ENCODE results near the gene CNTFR. TPM values are rescaled to one million over a fixed set of nuclear protein-coding genes. Genes with fewer than 3 reads are reported as not detected.

Gene CNTFR
- total RNA-seq, 1 donor from 2014 or later, result 7.8 TPM

DNA sequence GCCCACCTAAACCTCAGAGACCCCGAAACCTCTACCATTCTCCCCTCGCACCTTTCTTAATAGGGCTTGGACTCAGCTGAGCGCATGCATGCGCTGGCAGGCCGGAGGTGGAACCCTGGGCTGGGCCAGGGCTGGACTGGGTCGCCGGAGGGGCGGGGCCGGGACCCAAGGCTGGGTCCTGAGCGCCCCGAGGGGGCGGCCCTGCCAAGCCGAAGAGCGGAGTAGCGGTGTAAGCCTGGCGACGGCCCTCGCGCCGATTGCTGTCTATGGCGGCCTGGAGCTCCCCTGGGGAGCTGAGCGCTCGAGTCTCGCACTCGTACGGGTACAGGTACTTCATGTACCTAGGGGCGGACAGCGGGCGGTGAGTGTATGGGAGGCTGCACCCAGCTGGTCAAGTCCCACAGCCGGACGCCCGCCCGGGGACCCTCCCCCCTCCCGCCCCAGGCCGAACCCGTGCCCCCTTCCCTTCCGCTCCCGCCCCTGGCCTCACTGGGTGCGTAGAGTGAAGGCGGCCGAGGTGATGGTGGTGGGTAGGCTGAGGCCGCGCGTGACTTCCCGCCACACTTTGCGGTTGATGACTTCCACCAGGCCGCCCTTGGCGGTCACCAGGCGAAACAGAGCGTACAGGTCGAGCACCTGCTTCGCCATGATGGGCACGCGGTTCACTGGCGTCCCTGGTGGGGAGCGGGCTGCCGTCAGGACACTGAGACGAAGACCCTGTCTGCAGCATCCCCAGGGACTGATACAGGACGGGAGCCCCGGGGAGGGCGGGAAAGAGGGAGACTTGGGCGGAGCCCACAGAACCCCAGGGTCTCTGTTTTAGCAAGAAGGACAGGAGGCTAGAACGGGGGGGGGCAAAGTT, 34.1 kb upstream of the CNTFR start:
- DNase-seq (no peak), ATAC-seq (ENCODE audit: poor library complexity) (no peak)
- intact Hi-C loops (cut with DNase I), result no loop called here

GRCh38 chr9:34620061-34620994, 30.8 kb upstream of the CNTFR start, which contains the start of gene DCTN3:
TSS of gene DCTN3 (minus strand) at chr9:34620495. CDS start at chr9:34620464, 31 bp downstream.
- DNase-seq (peak; percentile 96), ATAC-seq (ENCODE audit: poor library complexity) (peak; percentile 100)
- intact Hi-C loops (cut with DNase I), result no loop called here

DNA sequence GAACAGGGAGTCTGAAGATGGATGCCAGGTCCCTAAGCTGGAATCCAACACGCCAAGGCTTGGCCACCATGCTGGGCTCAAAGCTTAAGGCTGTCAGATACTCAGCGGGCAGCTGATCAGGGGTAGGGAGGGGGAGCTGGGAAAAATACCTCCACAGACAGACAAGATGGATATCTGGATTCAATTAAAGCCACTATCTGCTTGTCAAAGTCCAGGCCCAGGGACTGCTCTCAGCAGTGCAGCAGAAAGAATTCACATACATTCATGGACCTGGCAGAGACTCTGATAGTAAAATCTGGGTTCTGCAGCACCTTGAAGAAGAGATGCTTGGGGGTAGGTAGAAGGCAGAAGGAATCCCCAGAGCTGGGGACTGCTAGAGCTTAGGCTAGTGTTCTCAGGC, 25.6 kb upstream of the CNTFR start:
- ATAC-seq (ENCODE audit: poor library complexity), result no peak
- intact Hi-C loops (cut with DNase I), result loop anchor here (10.0 kb wide), 1 partner anchor 90 kb away; no protein-coding TSS in a partner anchor
- DNase-seq, result no peak

GRCh38 chr9:34612788-34613390, 23.4 kb upstream of the CNTFR start:
- ATAC-seq (ENCODE audit: poor library complexity), result peak; percentile 75
- peak; percentile 82 for DNase-seq
- intact Hi-C loops (cut with DNase I), result loop anchor here (10.0 kb wide), 1 partner anchor 92 kb away; no protein-coding TSS in a partner anchor

DNA sequence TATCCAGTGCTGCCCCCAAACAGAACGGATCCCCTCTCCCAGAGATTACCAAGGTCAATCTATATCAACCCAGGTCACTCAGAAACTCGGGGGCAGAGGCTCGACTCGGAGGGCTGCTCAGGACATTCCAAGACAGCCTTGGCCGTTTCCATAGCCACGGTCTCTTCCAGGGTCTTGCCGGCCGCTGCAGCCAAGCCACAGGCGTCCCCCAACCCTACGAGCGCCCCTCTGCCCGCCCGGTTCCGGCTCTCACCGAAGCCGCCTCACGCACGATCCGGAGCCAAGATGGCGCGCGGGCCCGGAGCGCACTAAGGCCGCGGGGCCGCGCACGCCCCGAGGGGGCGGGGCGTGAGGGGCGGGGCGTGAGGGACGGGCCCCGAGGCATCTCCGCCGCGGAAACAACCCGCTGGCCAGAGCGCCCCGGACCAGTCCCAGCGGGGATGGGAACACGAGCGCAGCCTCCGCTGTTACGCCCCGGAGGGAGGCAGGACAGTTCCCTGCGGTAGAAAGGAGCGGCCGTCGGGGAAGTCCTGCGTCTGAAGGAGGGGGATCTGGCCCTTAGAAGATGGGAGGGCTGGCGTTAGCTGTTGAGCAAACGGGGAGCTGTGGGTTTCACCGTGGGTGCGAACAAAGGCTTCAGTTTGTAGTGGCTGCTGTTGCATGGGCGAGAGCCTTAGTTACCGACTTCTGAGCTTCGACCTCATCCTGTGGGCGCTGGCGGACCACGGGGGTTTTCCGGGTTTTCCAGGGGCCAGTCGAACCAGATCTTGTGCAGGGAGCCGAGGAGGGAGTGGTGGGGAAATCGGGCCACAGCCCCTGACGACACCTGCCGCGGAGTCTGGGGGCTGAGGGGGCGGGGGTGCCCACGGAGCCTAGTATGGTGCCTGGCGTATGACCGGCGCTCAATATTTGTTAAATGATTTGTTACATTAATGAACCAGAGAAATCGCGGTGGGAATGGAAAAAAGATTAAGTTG, 22.6 kb upstream of the CNTFR start, which contains the start of gene RPP25L:
TSS of gene RPP25L (minus strand) at position 287 of the 977 bp plus-strand sequence. CDS start 801 bp downstream, outside the sequence.
- ATAC-seq (ENCODE audit: poor library complexity), result peak; percentile 96
- intact Hi-C loops (cut with DNase I), result loop anchor here (10.0 kb wide), 1 partner anchor 93 kb away; no protein-coding TSS in a partner anchor
- DNase-seq, result peak; percentile 92

GRCh38 chr9:34611251-34611810, 21.8 kb upstream of the CNTFR start:
- intact Hi-C loops (cut with DNase I), result loop anchor here (10.0 kb wide), 1 partner anchor 93 kb away; no protein-coding TSS in a partner anchor
- DNase-seq, result no peak
- ATAC-seq (ENCODE audit: poor library complexity), result peak; percentile 11

DNA sequence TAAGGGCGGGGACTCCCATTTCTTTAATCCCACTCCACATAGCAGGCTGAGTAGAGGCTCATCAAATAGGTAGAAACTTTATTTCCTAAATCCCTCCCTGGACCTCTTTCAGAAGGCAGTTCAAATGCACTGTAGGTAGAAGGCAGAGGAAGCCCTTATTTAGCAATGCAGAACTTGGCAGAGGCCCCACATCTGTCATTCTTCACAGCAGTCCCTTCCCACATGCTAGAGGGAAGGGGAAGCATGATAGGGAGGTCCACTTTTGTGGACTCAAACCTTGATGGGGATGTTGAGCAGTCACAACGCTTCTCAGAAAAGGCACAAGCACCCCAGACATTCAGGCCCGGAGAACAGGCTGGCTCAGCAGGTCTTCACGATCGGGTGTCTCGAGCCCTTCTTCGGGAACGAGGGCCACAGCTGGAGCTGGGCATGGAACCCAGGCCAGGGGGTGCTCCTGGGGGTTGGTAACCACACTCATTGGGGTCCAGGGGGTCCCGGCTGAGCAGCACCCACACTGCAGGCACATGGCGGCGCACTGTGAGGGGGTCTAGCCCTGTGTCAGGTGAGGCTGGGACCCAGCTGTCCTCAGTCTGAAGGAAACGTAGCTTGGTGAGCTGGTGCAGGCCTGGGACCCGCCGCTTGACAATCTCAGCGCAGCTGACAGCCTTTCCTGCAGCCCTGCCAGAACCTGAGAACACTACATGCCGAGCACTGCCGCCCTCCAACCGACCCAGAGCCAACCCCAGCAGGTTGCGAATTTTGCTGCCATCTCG, 21.1 kb upstream of the CNTFR start:
- peak; percentile 55 for DNase-seq
- intact Hi-C loops (cut with DNase I), result loop anchor here (10.0 kb wide), 1 partner anchor 94 kb away; no protein-coding TSS in a partner anchor
- peak; percentile 38 for ATAC-seq (ENCODE audit: poor library complexity)

- intact Hi-C loops (cut with DNase I), result loop anchor here (10.0 kb wide), 1 partner anchor 273 kb away; no protein-coding TSS in a partner anchor
Observed at GRCh38 chr9:34607331-34607730, 17.8 kb upstream of the CNTFR start.

DNA sequence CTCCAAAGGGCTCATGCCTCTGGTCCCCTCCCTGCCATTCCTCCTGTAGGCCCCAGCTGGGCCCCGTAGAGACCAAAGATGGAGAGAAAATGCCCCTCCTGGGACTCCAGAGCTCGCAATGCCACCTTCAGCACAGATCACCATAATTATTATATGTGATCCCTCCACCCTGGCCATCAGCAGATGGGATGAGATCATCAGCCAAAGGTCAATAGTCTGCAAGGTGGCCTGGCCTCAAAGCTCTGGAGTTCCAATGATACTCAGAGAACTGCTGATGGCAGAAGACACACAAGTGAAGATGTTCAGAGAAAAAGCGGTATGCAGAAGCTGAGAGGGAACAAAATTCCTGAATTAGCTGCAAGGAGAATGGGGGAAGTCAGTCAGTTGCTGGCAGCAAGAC, 17.4 kb upstream of the CNTFR start:
- intact Hi-C loops (cut with DNase I), result loop anchor here (10.0 kb wide), 1 partner anchor 272 kb away; no protein-coding TSS in a partner anchor
- DNase-seq (no peak), ATAC-seq (ENCODE audit: poor library complexity) (no peak)

More at GRCh38 chr9:34607331-34607730, 17.8 kb upstream of the CNTFR start:
- DNase-seq (no peak), ATAC-seq (ENCODE audit: poor library complexity) (no peak)

DNA sequence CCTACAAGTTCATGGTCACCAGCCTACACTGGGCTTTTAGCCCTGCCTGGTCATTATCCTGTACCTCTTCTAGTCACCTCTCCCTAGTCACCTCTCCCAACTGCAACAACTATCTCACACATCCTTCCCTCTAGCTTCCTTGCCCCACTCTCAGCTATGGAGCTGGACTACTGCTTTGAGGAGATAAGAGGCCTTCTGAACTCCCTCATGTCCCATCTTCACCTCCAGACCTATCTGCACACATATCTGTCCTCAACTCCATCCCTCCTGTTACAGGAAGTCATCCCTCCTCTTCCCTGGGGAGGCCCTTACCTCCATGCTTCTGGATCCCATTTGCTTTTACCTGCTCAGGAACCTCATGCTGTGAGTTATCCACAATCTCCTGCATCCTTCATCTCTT, 16.7 kb upstream of the CNTFR start:
- no peak for DNase-seq
- intact Hi-C loops (cut with DNase I), result loop anchor here (10.0 kb wide), 1 partner anchor 271 kb away; no protein-coding TSS in a partner anchor
- ATAC-seq (ENCODE audit: poor library complexity), result no peak

DNA sequence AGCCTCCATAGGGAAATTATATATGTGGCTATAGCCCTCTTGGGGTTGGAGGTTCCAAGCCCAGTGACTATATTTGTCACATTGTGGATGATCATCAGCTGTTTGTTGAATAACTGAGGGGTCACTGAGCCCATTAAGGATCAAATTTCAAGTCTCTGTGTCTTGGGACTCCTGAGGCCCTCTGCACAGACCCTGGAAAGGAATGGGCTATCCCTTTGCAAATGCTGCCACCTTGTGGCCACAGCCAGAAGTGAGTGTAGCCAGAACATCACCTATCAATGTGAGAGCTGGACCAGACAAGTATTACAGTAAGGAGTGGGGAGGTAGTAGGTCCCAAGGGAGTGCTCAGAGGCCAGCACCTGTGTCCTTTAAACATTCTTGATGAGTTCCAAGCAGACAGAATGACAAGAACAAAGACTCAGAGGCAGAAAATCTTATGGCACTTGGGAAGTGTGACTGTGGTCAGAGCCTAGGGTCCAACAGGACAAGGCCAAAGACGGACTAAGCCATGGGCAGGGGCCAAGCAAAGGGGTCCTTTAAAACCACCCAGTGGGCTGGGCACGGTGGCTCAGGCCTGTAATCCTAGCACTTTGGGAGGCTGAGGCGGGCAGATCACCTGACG, 14.2 kb upstream of the CNTFR start:
- intact Hi-C loops (cut with DNase I), result loop anchor here (10.0 kb wide), 1 partner anchor 269 kb away; no protein-coding TSS in a partner anchor
- ATAC-seq (ENCODE audit: poor library complexity) (peak; percentile 93), DNase-seq (peak; percentile 89)

DNA sequence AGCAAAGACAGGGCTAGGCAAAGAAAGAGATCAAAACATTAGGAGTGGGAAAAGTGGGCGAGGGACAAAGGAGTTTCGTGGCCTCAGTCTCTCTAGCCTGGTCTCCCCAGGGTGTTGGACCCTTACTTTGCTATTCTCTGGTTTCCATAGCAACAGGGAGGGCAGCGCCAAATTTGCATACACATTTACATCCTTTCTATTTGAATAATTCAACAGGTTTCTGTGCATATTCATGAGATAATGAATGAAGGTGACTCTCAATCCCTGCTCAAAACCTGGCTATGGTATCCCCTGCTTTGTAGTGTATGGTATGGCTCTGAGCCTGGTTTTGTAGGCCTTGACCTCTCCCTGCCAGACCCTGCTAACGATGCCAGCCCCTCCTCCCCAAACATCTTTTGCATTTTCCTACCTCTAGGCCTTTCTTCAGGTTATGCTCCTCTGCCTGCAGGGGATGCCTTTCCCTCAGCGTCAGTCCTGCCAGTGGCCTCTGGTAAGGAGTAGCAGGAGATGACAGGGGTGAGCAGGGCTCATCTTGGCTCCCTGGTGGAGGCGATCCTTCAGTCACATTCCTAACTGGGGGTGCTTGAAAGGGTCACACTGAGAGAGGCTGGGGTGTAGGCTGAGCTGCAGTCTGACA, 12.5 kb upstream of the CNTFR start:
- no peak for ATAC-seq (ENCODE audit: poor library complexity)
- intact Hi-C loops (cut with DNase I), result loop anchor here (10.0 kb wide), 1 partner anchor 267 kb away; no protein-coding TSS in a partner anchor
- no peak for DNase-seq

DNA sequence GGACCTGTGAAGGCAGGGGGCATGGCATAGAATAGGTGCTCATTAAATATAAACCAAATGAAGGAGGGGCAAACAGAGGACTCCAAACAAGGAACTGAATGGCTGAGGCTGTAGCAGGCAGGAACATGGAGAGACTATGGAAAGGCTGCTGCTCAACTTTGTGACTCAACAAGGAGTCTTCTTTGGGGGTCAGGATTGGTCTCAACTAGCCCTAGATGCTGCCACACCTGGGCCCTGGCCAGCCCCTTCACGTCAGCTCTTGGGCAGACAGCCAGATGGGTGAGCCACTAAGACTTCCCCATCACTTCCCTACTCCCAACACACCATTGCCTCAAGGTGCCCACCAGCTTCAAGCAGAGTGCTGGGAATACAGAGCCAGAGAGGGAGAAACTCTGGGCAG, 11.4 kb upstream of the CNTFR start:
- ATAC-seq (ENCODE audit: poor library complexity) (no peak), DNase-seq (no peak)
- intact Hi-C loops (cut with DNase I), result loop anchor here (10.0 kb wide), 1 partner anchor 266 kb away; no protein-coding TSS in a partner anchor

DNA sequence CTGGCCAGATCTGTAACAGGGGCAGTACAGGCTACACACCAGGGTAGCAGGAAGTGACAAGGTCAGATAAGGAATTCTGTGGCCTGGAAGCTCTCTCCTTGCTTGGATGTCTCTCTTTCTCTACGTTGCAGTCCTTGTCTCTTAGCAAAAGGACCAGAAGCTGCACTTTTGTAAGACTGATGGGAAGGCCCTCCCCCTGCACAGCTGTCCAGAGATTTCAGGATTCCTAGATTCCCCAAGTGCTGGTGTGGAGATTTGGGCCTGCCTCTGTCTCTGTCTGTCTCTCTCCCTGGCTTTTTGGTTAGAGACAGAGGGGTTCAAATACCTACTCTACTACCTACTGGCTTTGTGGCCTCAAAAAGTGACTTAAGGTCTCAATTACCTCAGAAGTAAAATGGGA, 10.0 kb upstream of the CNTFR start:
- ATAC-seq (ENCODE audit: poor library complexity) (no peak), DNase-seq (no peak)
- intact Hi-C loops (cut with DNase I), result loop anchor here (10.0 kb wide), 1 partner anchor 195 kb away; no protein-coding TSS in a partner anchor

DNA sequence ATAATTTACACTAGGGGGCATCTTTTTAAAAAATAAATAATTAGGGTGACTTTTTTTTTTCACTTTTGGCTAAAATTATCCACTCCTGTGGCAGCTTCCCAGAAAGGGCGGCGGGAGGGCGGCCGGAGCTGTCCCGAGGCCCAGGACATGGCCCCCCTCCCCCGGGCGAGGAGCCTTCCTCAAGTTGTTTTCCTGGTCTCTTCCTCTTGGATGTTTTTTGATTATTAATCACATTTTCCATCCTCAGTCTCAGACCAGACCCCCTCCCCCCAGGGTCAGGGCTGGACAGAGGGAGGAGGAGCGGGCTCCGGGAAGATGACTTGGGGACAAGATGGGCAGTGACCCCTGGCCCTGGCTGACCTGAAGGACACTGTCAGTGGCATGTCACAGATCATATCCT, 4.7 kb upstream of the CNTFR start:
- intact Hi-C loops (cut with DNase I), result loop anchor here (10.0 kb wide), 1 partner anchor 189 kb away; no protein-coding TSS in a partner anchor
- no peak for ATAC-seq (ENCODE audit: poor library complexity)
- DNase-seq, result peak; percentile 71

Data from Right ventricle myocardium superior (tissue), 1 donor.